OCI-LY7 (cell line): Measurements from ENCODE around the gene ZBED2.

Experiments used
- CTCF ChIP-seq: fragments of 200-600 bp; sonication (generic); conservative IDR thresholded peaks from 2 replicates; pipeline ENCODE4 v1.5.1; 2014; ENCODE audit warnings: mild to moderate bottlenecking, antibody characterized with exemption, low read length, moderate library complexity, mixed read lengths
- EZH2phosphoT487 ChIP-seq: fragments of 200-600 bp; sonication (generic); IDR thresholded peaks from 2 replicates; pipeline ENCODE4 v1.6.1; 2018; ENCODE audit warnings: low read depth, borderline replicate concordance, mild to moderate bottlenecking, mixed run types, antibody characterized with exemption, low read length, moderate library complexity, mixed read lengths

GRCh38 chr3:111579495-111579894, 15.7 kb downstream of the ZBED2 start:
- TF ChIP-seq CTCF (no peak), EZH2phosphoT487 (no peak)
